NCI-H82 treated with DMSO at 0.1 percent for 48 hours (cell line): Measurements from ENCODE around the gene RING1.

ENCODE experiments used
- DNase-seq: peaks from one replicate; lab custom pipeline; 2025; ENCODE audit not compliant: unreplicated experiment; lab: John Stamatoyannopoulos, UW

The RING1 gene

DNA sequence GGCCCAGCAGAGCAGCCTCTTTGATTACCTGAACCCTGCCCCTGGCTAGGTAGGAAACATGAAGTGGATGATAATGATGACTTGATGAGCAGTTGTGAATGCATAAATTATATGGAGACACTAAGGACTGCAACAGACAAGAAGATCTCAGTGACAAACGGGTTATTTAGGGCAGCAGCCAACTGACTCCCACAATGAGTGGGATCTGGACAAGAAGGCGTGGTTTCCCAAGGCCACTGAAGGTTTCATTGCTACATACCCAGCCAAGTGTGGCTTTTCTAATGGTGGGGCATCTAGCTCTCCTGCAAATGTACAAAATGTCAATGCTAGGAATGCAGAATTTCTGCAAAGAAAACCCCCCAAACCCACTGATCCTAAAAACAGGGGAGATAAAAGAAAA is 29.4 kb downstream of the RING1 start:
- no peak for DNase-seq

DNA sequence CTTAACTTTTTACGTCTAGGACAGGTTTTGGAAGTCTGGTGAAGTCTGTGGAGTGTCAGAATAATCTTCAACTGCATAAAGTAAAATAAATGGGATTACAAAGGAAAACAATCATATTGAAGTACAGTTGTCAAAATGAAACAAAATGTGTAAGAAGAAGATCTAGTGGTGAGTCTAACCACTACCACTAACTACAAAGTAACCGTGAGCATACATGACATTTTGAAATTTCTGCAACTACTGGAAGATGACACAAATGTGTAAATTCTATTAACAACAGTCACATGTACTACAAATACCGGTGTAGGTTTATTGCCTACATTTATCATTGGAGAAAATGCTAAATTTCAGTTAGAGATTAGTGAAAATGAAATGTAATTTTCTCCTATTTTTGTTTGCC is 33.7 kb downstream of the RING1 start:
- DNase-seq = no peak

DNA sequence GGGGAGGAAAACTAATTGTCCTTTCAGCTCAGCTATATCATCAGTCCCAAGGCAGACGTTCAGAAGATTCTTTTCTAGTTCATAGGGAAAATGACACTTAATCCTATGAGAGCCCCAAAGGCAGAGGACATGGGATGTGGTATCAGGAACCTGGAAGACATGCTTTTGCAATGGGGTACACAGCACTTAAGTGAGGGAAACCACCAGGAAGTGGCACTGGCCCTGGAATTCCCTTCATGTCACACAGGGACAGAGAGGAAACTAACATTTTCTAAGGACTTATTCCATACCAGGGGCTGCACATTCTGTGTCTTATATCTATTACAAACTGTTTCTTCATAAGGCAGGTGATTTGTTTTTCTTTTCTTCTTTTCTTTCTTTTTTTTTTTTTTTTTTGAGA is 35.2 kb downstream of the RING1 start:
- no peak for DNase-seq

DNA sequence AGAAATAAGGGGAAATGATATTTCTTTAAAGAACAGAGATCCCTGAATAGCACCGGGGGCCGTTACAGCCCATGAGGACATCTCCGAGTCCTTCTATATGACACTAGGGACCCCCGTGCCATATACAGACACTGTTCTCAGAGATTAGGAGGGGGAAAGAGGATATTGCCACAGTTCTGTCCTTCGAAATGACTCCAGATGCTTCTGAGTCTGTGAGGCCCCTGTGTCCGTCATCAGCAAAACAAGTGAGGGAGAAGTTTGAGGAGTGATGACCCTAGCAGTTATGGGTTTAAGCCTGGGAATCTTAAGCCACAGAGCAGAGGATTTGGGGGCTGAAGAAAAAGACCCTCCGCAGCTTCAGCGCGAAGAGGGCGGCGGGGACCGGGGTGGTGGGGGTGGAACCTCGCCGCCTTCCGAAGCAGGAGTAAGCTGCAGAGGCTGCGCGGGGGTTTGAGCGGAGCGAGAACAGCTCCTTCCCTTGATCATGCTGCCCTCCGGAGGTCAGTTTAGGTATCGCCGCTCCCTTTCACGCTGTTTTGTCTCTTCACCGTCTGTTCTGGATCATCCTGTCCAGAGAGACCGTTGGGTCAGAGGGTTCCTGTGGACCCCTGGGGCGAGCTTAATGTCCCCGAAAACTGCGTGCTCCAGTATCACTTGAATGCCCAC is 39.8 kb downstream of the RING1 start:
- DNase-seq = peak; percentile 77

DNA sequence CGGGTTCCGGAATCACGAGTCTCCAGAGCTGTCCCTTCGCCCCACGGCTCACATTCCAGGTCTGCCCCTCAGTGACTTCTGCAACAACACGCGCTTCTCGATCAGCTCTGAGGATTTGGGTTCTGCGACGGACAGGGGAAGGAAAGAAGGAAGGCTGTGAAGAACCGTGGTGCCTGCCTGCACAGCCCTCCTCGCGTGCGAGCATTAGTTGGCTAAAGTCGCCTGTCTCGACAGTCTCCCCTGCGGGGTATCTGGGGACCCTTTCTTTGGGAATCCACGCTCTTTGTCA is 40.3 kb downstream of the RING1 start:
- DNase-seq = no peak

DNA sequence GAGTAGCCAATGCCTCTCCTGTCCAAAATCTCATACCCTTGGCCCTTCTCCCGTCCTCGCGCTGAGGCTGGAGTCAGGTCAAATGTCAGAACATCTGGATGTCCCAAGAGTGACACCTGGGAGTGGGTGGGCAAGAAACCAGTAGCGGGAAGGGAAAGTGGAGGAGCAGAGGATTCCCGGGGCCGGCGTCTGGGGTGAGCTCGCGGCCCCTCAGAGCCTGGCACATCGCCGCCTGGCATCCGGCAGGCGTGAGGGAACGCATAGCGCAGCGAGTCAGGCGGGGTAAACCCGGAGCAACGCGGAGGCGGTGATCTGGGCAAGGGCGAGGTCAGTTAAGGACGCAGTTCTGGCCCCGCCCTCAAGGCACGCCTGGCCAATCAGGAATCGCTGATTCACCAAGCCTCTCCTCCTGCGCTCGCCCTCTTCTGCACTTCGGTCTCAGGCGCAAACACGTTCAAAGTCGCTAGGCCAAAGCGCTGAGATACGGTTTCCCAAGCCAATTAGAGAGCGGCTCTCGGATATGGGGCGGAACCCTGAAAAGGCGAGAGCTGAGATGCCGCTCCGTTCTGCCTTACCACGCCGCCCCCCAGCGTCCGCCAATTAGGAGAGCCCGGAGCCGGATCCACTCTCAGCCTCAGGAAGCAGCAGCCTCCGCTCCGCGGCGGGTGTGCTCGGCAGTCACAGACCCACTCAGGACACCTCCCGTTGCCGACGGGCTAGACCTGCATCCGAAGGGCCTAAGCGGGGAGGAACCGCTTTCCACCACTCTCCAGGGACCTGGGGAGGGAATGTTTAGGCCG is 40.8 kb downstream of the RING1 start:
- peak; percentile 99 for DNase-seq

DNA sequence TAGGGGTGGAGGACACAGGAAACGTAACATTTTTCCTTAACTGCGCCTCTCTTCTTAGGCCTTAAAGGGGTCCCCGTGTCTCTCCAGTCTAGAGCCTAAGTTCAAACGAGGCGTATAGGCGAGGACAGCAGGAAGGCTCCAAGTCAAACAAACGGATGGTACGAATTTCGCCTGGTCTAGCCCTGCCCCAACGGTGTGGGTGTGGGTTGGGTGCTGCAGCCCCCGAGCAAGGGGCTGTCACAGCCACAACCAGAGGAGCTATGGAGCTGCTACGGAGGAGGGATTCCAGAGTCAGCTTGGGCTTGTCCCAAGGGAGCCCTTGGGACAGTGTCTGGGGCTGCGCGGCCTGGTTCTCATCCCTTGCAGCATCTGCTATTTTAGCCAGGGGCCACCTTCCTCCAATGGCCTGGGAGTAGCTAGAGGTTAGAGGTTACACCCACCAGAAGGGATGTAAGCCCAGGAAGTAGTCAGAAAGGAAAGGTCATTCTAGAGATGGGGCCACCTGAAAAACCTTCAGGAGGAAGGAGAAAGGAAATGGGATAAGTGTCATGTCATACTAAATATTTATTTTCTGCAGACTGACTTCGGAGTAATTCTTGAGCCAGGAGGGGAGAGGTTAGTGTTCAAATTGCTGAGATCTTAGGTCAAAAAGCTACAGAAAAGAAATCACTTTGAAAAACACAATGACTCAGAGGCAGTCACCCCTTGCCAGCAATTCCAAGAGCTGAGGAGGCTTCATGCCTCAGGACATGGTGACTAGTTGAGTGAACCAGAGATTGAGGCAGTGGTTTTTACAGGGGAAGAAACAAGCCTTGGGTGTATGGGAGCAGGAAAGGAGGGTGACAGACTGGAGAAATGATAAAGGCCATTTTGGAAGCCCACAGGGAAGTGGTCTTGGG is 41.7 kb downstream of the RING1 start:
- DNase-seq = no peak

DNA sequence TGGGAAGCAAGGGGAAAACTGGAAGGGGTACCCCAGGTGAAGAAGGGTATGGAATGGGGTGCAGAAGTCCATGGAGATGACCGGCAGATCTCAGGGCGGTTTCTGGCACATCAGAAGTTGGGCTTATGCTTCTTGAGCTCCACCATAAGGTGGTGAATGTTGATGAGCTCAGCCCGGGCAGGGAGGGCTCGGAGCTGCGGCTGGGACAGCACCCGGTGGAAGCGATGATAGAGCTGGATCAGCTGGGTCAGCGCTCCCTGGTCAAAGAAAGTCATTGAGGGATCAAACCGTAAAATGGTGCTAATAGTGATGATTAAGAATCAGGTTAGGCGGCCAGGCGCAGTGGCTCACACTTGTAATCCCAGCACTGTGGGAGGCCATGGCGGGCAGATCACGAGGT is 42.4 kb downstream of the RING1 start:
- no peak for DNase-seq

DNA sequence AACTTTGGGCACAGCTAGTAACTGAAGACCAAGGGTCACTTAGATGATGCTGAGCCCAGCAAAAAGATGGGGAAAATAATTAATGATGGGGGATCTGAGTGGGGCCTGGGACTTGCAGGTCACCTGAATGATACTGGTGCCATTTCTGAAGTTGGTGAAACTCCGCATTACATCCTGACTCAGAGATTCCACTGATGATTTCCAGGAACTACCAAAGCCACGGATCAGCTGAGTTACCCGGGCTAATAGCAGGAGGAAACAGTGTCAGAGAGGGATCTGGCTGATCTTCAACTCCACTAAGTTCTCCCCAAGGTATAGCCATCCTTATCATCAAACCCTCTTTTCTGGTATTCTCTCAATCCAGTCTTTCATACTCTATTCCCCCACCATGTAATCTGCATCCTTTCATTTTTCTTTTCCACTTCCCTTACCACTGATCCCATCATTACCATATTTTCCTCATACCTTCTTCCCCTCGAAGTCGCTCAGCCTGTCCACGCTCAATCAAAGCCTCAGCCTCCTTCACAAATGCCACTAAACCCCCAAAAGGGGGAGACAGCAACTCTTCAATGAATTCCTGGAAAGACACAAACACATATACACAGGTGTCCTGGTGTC is 43.2 kb downstream of the RING1 start:
- no peak for DNase-seq

DNA sequence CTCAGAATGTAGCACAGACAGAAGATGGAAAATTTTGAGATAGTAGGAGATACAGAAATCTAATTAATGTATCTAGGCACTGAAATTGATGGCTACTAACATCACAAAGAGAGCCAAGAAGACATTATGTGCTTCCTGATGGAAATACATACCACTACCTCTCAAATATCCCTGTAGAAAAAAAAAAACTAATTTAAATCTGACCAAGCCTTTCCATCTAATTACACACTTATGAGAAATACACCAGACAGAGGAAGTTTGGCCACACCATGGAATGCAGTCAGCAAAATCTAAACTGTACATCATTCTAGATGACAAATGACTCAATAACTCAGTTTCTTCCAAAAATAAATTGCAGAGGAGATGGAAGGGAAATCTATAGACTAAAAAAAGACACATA is 44.5 kb downstream of the RING1 start:
- no peak for DNase-seq

DNA sequence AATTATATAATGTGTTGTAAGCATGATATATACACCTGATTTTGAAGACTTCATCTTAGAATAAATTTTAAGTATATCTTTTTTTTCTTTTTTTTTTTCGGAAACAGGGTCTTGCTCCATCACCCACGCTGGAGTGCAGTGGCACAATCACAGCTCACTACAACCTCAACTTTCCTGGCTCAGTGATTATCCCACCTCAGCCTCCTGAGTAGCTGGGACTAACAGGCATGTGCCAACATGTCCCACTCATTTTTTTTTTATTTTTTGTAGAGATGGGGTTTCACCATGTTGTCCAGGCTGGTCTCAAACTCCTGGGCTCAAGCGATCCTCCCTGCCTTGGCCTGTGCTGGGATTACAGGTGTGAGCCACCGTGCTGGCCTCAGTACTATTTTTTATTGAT is 46.3 kb downstream of the RING1 start:
- DNase-seq = no peak

DNA sequence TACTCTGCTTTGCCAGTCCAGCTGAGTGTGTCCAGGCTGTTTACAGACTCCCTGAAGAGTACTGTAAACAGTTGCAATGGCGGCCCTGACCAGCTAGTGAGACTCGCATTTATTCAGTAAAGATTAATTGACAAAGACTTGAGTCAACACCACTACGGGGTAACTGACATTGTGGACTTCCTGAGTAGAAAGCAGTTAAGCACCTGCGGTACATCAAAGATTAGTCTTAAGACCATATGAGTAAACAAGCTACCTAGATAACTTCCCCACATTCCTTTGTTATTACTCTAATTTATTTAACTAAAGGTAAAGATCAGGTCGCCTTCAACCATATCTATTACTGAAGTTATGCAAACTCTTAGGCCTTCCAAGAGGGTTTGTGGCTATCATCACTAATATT is 50.7 kb downstream of the RING1 start:
- DNase-seq = no peak
